ENCODE results near the gene RGCC. TPM values are rescaled to one million over a fixed set of nuclear protein-coding genes. Genes with fewer than 3 reads are reported as not detected.
A peak's percentile ranks its signal among the peaks of the same experiment; 100 is the strongest.
"Not testable (repeated sequence)": the region's sequence is repeated elsewhere in the genome, so short reads cannot be mapped to it uniquely, and the experiment has no call there.

The RGCC gene
- total and polyA plus RNA-seq, 2 donors (not counting 1 experiment from before 2014, with no cell fraction given) = 65.9 to 148 TPM

DNA sequence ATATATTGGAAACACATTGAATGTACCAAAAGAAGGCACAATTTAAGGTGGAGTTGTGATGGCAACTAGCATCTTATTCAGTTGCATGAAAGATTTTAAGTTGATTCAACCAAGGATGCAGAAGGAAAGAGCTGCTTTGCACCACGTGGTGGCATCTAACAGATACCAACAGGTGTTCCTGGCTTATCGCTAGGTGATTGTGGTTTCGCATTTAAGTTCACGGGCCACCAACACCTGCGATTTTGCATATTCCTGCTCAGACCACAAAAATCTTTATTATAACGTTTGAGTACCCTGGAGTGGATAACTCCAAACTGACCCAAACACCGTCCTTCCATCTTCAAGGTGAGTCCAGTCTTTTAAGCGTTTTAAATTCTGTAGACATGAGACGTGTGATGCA lies 45.3 kb downstream of the RGCC start:
- no peak overlapping the region for H3K27ac ChIP-seq (ENCODE audit: insufficient read depth, low read length)
- no peak overlapping the region for H3K4me2 ChIP-seq (ENCODE audit: extremely low read depth, insufficient read depth, low read length)
- peaks cover 7% of the 10 kb centered on the region for H3K4me1 ChIP-seq (ENCODE audit: control insufficient read depth, extremely low read depth, insufficient read depth, low read length)
- no peak for DNase-seq (ENCODE audit: low read depth in 2 of 2)
- no peak overlapping the region for H3K9ac ChIP-seq (ENCODE audit: insufficient read depth, low read length)
- no peaks in the 10 kb centered on the region for H3K36me3 ChIP-seq (ENCODE audit: control insufficient read depth, insufficient read depth, low read length)
- H3K9me3 ChIP-seq (ENCODE audit: control insufficient read depth, insufficient read depth, low read depth, low read length) = no peaks in the 10 kb centered on the region
- no peaks in the 10 kb centered on the region for H3K79me2 ChIP-seq (ENCODE audit: control insufficient read depth, insufficient read depth, low read length)
- no peaks in the 10 kb centered on the region for H3K27me3 ChIP-seq (ENCODE audit: control insufficient read depth, insufficient read depth, low read length)
- no peak overlapping the region for H2AFZ ChIP-seq (ENCODE audit: low read length)
- H3K4me3 ChIP-seq (replicated peaks in 1 of 4; ENCODE audit: control extremely low read depth in 1 of 4, insufficient read depth in 1 of 4, low read depth in 3 of 4, low read length in 4 of 4) = no peak overlapping the region
- H4K20me1 ChIP-seq (ENCODE audit: control insufficient read depth, extremely low read depth, insufficient read depth, low read length) = no peaks in the 10 kb centered on the region
- TF ChIP-seq CTCF (conservative IDR thresholded peaks at IDR 0.05 in 1 of 2, IDR thresholded peaks at IDR 0.05 in 1 of 2; ENCODE audit: low read depth in 1 of 2, low read length in 2 of 2) = no peak
- TF ChIP-seq EZH2 (IDR thresholded peaks at IDR 0.05; ENCODE audit: low read length, missing control alignments) = no peak

GRCh38 chr13:41503356-41503755 lies 46.0 kb downstream of the RGCC start:
- Histone ChIP-seq H3K27me3 (ENCODE audit: control insufficient read depth, insufficient read depth, low read length) (no peaks in the 10 kb centered on the region), H2AFZ (ENCODE audit: low read length) (no peak overlapping the region), H3K79me2 (ENCODE audit: control insufficient read depth, insufficient read depth, low read length) (no peaks in the 10 kb centered on the region), H3K9ac (ENCODE audit: insufficient read depth, low read length) (no peak overlapping the region), H3K9me3 (ENCODE audit: control insufficient read depth, insufficient read depth, low read depth, low read length) (no peaks in the 10 kb centered on the region), H3K4me3 (replicated peaks in 1 of 4; ENCODE audit: control extremely low read depth in 1 of 4, insufficient read depth in 1 of 4, low read depth in 3 of 4, low read length in 4 of 4) (no peak overlapping the region), H3K27ac (ENCODE audit: insufficient read depth, low read length) (no peak overlapping the region), H3K4me1 (ENCODE audit: control insufficient read depth, extremely low read depth, insufficient read depth, low read length) (peaks cover 7% of the 10 kb centered on the region), H3K36me3 (ENCODE audit: control insufficient read depth, insufficient read depth, low read length) (no peaks in the 10 kb centered on the region), H4K20me1 (ENCODE audit: control insufficient read depth, extremely low read depth, insufficient read depth, low read length) (no peaks in the 10 kb centered on the region), H3K4me2 (ENCODE audit: extremely low read depth, insufficient read depth, low read length) (no peak overlapping the region)
- TF ChIP-seq EZH2 (IDR thresholded peaks at IDR 0.05; ENCODE audit: low read length, missing control alignments) (no peak), CTCF (conservative IDR thresholded peaks at IDR 0.05 in 1 of 2, IDR thresholded peaks at IDR 0.05 in 1 of 2; ENCODE audit: low read depth in 1 of 2, low read length in 2 of 2) (no peak)
- no peak for DNase-seq (ENCODE audit: low read depth in 2 of 2)

DNA sequence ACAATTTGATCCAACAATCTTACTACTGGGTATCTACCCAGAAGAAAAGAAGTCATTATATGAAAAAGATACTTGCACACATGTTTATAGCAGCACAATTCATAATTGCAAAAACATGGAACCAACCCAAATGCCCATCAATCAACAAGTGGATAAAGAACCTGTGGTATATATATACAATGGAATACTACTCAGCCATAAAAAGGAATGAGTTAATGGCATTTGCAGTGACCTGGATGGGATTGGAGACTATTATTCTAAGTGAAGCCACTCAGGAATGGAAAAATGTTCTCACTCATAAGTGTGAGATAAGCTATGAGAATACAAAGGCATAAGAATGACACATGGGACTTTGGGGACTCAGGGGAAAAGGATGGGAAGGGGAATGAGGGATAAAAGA lies 47.3 kb downstream of the RGCC start:
- not testable (repeated sequence) for H3K9me3 ChIP-seq (ENCODE audit: control insufficient read depth, insufficient read depth, low read depth, low read length); H3K4me3 ChIP-seq (replicated peaks in 1 of 4; ENCODE audit: control extremely low read depth in 1 of 4, insufficient read depth in 1 of 4, low read depth in 3 of 4, low read length in 4 of 4); H4K20me1 ChIP-seq (ENCODE audit: control insufficient read depth, extremely low read depth, insufficient read depth, low read length); H3K36me3 ChIP-seq (ENCODE audit: control insufficient read depth, insufficient read depth, low read length); H3K79me2 ChIP-seq (ENCODE audit: control insufficient read depth, insufficient read depth, low read length); H3K9ac ChIP-seq (ENCODE audit: insufficient read depth, low read length); H3K27me3 ChIP-seq (ENCODE audit: control insufficient read depth, insufficient read depth, low read length); H3K4me2 ChIP-seq (ENCODE audit: extremely low read depth, insufficient read depth, low read length); H2AFZ ChIP-seq (ENCODE audit: low read length); H3K4me1 ChIP-seq (ENCODE audit: control insufficient read depth, extremely low read depth, insufficient read depth, low read length); DNase-seq (ENCODE audit: low read depth in 2 of 2)
- peak overlapping the region; percentile 75 for H3K27ac ChIP-seq (ENCODE audit: insufficient read depth, low read length)

Measured in fibroblast of lung (primary cell).